ENCODE results near the gene THAP11. TPM values are rescaled to one million over a fixed set of nuclear protein-coding genes. Genes with fewer than 3 reads are reported as not detected.

THAP11 gene
- total and polyA plus RNA-seq, 2 of the 13 experiments (the other 11 are each of a cell fraction or from before 2014, with no cell fraction given): 44.2 to 53.4 TPM

DNA sequence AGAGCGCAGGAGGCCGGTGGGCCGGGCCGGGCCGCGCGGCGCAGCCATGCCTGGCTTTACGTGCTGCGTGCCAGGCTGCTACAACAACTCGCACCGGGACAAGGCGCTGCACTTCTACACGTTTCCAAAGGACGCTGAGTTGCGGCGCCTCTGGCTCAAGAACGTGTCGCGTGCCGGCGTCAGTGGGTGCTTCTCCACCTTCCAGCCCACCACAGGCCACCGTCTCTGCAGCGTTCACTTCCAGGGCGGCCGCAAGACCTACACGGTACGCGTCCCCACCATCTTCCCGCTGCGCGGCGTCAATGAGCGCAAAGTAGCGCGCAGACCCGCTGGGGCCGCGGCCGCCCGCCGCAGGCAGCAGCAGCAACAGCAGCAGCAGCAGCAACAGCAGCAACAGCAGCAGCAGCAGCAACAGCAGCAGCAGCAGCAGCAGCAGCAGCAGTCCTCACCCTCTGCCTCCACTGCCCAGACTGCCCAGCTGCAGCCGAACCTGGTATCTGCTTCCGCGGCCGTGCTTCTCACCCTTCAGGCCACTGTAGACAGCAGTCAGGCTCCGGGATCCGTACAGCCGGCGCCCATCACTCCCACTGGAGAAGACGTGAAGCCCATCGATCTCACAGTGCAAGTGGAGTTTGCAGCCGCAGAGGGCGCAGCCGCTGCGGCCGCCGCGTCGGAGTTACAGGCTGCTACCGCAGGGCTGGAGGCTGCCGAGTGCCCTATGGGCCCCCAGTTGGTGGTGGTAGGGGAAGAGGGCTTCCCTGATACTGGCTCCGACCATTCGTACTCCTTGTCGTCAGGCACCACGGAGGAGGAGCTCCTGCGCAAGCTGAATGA is 606 bp downstream of the THAP11 start (continued):
- TF ChIP-seq, protein P1, sequence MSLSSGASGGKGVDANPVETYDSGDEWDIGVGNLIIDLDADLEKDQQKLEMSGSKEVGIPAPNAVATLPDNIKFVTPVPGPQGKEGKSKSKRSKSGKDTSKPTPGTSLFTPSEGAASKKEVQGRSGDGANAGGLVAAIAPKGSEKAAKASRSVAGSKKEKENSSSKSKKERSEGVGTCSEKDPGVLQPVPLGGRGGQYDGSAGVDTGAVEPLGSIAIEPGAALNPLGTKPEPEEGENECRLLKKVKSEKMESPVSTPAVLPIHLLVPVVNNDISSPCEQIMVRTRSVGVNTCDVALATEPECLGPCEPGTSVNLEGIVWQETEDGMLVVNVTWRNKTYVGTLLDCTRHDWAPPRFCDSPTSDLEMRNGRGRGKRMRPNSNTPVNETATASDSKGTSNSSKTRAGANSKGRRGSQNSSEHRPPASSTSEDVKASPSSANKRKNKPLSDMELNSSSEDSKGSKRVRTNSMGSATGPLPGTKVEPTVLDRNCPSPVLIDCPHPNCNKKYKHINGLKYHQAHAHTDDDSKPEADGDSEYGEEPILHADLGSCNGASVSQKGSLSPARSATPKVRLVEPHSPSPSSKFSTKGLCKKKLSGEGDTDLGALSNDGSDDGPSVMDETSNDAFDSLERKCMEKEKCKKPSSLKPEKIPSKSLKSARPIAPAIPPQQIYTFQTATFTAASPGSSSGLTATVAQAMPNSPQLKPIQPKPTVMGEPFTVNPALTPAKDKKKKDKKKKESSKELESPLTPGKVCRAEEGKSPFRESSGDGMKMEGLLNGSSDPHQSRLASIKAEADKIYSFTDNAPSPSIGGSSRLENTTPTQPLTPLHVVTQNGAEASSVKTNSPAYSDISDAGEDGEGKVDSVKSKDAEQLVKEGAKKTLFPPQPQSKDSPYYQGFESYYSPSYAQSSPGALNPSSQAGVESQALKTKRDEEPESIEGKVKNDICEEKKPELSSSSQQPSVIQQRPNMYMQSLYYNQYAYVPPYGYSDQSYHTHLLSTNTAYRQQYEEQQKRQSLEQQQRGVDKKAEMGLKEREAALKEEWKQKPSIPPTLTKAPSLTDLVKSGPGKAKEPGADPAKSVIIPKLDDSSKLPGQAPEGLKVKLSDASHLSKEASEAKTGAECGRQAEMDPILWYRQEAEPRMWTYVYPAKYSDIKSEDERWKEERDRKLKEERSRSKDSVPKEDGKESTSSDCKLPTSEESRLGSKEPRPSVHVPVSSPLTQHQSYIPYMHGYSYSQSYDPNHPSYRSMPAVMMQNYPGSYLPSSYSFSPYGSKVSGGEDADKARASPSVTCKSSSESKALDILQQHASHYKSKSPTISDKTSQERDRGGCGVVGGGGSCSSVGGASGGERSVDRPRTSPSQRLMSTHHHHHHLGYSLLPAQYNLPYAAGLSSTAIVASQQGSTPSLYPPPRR (CRISPR knock-in tag; IDR thresholded peaks at IDR 0.05; ENCODE audit: borderline replicate concordance): no peak
- TF ChIP-seq ZHX1 (CRISPR knock-in tag; IDR thresholded peaks at IDR 0.05; ENCODE audit: low read depth): no peak
- TF ChIP-seq, protein P2, sequence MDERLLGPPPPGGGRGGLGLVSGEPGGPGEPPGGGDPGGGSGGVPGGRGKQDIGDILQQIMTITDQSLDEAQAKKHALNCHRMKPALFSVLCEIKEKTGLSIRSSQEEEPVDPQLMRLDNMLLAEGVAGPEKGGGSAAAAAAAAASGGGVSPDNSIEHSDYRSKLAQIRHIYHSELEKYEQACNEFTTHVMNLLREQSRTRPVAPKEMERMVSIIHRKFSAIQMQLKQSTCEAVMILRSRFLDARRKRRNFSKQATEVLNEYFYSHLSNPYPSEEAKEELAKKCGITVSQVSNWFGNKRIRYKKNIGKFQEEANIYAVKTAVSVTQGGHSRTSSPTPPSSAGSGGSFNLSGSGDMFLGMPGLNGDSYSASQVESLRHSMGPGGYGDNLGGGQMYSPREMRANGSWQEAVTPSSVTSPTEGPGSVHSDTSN (CRISPR knock-in tag; IDR thresholded peaks at IDR 0.05): no peak
- TF ChIP-seq FOXK1 (CRISPR knock-in tag; IDR thresholded peaks at IDR 0.05; ENCODE audit: borderline replicate concordance, low read depth): no peak
- TF ChIP-seq ZNF260 (CRISPR knock-in tag; IDR thresholded peaks at IDR 0.05; ENCODE audit: borderline replicate concordance, low read depth): no peak; the same call in 1 of the 2 replicates
- peak; percentile 58; the same call in 1 of the 2 replicates for TF ChIP-seq SAFB2 (CRISPR knock-in tag; IDR thresholded peaks at IDR 0.05; ENCODE audit: borderline replicate concordance, low read depth)
- TF ChIP-seq RORA (CRISPR knock-in tag; IDR thresholded peaks at IDR 0.05): no peak
- peak; percentile 73 for TF ChIP-seq ESRRA (CRISPR knock-in tag; IDR thresholded peaks at IDR 0.05; ENCODE audit: low read depth)
- no peak for TF ChIP-seq ZNF557 (CRISPR knock-in tag; IDR thresholded peaks at IDR 0.05)
- TF ChIP-seq ZNF30 (CRISPR knock-in tag; IDR thresholded peaks at IDR 0.05): 0 out of 2 replicates have a peak, but pooled peaks have one; percentile 85
- no peak for TF ChIP-seq ZNF556 (CRISPR knock-in tag; IDR thresholded peaks at IDR 0.05; ENCODE audit: borderline replicate concordance)
- no peak for TF ChIP-seq RERE (CRISPR knock-in tag; IDR thresholded peaks at IDR 0.05; ENCODE audit: low read depth)
- no peak for TF ChIP-seq MIXL1 (CRISPR knock-in tag; IDR thresholded peaks at IDR 0.05)
- TF ChIP-seq PAWR (CRISPR knock-in tag; IDR thresholded peaks at IDR 0.05; ENCODE audit: borderline replicate concordance): no peak

Measured in HepG2 (cell line).